ENCODE measurements around the gene CD22.

GRCh38 chr19:35332817-35333216 is 3.8 kb downstream of the CD22 start:
- TF ChIP-seq POLR2AphosphoS5 (IDR thresholded peaks at IDR 0.05; ENCODE audit: borderline replicate concordance, low read depth, low read length) (no peak), EZH2 (IDR thresholded peaks at IDR 0.05) (no peak), FOXP2 (optimal IDR thresholded peaks at IDR 0.05; ENCODE audit: control extremely low read depth, extremely low read length, insufficient read depth) (no peak)

Measured in SK-N-MC (cell line).